ENCODE results near the gene PRKCH. TPM values are rescaled to one million over a fixed set of nuclear protein-coding genes. Genes with fewer than 3 reads are reported as not detected.

Gene PRKCH
- total RNA-seq, 1 experiment from 2014 or later: 12.4 TPM

DNA sequence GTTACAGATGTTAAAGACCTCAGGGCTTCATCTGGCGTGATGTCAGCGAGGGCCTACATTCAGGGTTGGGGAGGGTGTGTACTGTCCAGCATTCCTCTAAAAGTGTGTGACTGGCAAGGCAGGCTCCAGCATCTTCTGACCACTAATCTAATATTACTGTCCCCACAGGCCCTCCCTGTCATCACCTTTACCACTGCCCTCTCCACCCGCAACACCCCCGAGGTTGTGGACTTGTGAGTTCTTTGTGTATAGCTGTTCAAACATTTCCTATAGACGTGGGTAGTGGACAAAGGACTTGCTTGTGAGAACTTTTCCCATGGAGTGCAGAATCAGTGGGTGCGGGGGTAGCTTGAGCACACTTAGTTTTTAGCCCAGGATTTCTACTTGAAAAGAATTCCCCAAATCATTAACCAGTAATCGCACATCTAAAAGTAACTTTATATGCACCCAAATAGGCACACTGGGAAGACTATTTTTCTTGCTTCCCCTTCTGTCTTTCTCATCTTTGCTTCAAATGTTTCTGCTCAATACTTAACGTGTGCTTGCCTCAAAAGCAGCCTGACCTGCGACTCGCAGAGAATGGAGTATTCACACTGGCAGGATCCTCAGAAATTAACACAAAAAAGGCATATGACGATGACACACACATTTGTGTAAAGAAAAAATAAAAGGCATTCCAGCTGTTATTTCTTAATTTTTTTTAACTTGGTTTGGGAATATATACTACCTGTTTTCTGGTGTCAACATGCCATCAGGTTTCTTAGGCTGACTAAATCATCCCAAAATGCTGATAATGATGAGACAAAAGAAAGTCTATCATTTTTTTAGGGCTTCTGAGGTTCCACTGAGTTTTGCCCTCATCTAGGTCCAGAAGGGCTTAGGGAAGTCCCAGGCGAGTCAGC, 215.5 kb downstream of the PRKCH start:
- Mint-ChIP-seq H3K4me1 (ENCODE audit: insufficient read depth, unreplicated experiment) (peaks cover 36% of the 10 kb centered on the region), H3K27me3 (ENCODE audit: insufficient read depth, unreplicated experiment) (no peaks in the 10 kb centered on the region), H3K36me3 (ENCODE audit: insufficient read depth, unreplicated experiment) (no peaks in the 10 kb centered on the region), H3K27ac (ENCODE audit: low read depth, unreplicated experiment) (peak overlapping the region; percentile 88), H3K9me3 (ENCODE audit: unreplicated experiment) (no peaks in the 10 kb centered on the region), H3K4me3 (ENCODE audit: unreplicated experiment) (peak overlapping the region; percentile 10)
- POLR2A ChIA-PET: interaction anchor here (0.6 to 9.3 kb wide), 21 partner anchors 9 to 225 kb away, joined by 3 to 103 read pairs (median 6); partner anchors contain the start of genes HIF1A and SNAPC1
- CTCF ChIA-PET: interaction anchor here (0.6 to 1.3 kb wide), 4 partner anchors 9 to 667 kb away, joined by 3 to 5 read pairs (median 4); no protein-coding TSS in a partner anchor
- no TSS peak for BruUV-seq (replicated peaks)
- TF ChIP-seq, protein P1, sequence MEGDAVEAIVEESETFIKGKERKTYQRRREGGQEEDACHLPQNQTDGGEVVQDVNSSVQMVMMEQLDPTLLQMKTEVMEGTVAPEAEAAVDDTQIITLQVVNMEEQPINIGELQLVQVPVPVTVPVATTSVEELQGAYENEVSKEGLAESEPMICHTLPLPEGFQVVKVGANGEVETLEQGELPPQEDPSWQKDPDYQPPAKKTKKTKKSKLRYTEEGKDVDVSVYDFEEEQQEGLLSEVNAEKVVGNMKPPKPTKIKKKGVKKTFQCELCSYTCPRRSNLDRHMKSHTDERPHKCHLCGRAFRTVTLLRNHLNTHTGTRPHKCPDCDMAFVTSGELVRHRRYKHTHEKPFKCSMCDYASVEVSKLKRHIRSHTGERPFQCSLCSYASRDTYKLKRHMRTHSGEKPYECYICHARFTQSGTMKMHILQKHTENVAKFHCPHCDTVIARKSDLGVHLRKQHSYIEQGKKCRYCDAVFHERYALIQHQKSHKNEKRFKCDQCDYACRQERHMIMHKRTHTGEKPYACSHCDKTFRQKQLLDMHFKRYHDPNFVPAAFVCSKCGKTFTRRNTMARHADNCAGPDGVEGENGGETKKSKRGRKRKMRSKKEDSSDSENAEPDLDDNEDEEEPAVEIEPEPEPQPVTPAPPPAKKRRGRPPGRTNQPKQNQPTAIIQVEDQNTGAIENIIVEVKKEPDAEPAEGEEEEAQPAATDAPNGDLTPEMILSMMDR (IDR thresholded peaks at IDR 0.05; ENCODE audit: unreplicated experiment): no peak
- DNase-seq (ENCODE audit: unreplicated experiment): no peak
- intact Hi-C loops (cut with micrococcal nuclease): loop anchor here (1.0 kb wide), 1 partner anchor 26 kb away; no protein-coding TSS in a partner anchor

DNA sequence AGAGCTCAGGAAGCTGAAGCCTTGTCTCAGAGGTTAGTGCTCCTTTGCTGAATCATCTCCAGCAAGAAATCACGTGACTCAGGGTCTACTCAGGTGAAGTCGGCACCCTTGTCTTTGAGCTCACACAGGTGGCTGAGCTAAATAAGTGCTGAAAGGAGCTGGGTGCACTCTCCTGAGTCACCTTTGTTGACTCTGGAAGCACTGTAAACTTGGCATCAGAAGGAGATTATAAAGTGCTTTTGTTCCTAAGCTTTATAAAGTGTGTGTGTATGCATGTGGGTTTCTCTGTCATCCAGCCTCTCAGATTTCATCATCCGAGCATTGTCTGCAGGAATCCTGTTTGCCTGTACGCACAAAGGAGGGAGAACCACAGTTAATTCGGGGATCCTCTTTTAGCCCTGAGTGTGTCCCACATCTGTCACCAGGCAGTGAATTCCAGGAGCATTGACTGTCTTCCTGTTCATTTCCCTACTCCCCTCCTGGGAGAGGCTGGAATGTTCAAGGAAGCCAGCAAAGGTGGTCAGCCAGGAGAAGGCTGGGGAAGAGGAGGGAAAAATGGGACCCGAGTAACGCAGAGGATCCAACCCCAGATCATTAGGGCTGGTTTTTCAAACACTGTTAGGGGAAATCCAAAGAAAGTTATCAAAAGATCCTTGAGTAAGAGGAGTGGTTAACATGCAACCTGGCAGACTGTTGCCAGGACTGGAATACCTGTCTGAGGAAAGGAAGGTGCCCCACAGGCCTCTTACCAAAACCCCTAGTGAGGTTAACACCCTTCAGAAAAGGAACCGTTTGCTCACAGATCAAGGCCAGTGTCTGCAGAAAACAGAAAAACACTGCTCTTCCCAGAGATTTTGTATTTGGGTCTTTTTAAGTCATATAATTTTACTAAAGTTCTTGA, 216.4 kb downstream of the PRKCH start:
- Mint-ChIP-seq H3K4me3 (ENCODE audit: unreplicated experiment) (peak overlapping the region; percentile 10), H3K27ac (ENCODE audit: low read depth, unreplicated experiment) (peak overlapping the region; percentile 88)

DNA sequence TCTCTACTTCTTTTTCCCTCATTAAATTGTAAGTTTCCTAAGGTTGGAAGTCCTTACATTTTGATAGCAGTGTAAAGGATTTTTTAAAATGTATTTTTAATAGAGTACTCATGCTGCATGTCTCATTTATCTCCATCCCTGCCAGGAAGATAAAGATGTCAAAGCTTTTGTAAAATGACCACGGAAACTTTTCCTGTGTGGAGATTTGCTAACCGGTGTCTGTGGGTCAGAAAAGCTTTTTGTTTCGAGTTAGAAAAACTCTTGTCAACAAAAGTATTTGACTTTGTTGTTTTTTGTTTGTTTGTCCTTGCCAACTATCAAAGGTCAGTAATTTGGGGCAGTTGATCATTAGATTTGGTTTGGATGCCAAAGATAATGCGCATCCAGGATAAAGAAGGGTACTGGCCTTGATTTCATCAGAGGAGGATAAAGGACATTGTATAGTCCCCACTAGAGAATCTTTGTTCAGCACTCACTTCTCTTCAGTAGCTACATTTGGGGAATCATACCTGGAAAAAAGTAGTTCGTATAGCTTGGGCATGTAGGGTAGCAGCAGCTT, 217.2 kb downstream of the PRKCH start:
- POLR2A ChIA-PET: interaction anchor here (0.7 to 9.3 kb wide), 7 partner anchors 9 to 186 kb away, joined by 3 to 103 read pairs (median 10); no protein-coding TSS in a partner anchor
- CTCF ChIA-PET: interaction anchor here (0.6 to 1.6 kb wide), 3 partner anchors 28 to 172 kb away, joined by 3 to 5 read pairs (median 3); no protein-coding TSS in a partner anchor
- no peak for DNase-seq (ENCODE audit: unreplicated experiment)
- Mint-ChIP-seq H3K27ac (ENCODE audit: low read depth, unreplicated experiment) (no peak overlapping the region), H3K27me3 (ENCODE audit: insufficient read depth, unreplicated experiment) (no peaks in the 10 kb centered on the region), H3K4me1 (ENCODE audit: insufficient read depth, unreplicated experiment) (peaks cover 25% of the 10 kb centered on the region), H3K9me3 (ENCODE audit: unreplicated experiment) (no peaks in the 10 kb centered on the region), H3K36me3 (ENCODE audit: insufficient read depth, unreplicated experiment) (no peaks in the 10 kb centered on the region), H3K4me3 (ENCODE audit: unreplicated experiment) (no peak overlapping the region)
- intact Hi-C loops (cut with micrococcal nuclease): no loop called here
- TF ChIP-seq, protein P1 (IDR thresholded peaks at IDR 0.05; ENCODE audit: unreplicated experiment): no peak
- BruUV-seq (replicated peaks): no TSS peak

More for the DNA sequence above, 216.4 kb downstream of the PRKCH start:
- no TSS peak for BruUV-seq (replicated peaks)
- ChIA-PET POLR2A (interaction anchor here (0.6 to 9.3 kb wide), 24 partner anchors 8 to 224 kb away, joined by 3 to 103 read pairs (median 6); partner anchors contain the start of genes HIF1A and SNAPC1), CTCF (interaction anchor here (0.5 to 1.3 kb wide), 6 partner anchors 8 to 668 kb away, joined by 3 to 5 read pairs (median 4); partner anchors contain the start of gene HIF1A)
- intact Hi-C loops (cut with micrococcal nuclease): loop anchor here (1.0 kb wide), 1 partner anchor 25 kb away; no protein-coding TSS in a partner anchor
- Mint-ChIP-seq H3K9me3 (ENCODE audit: unreplicated experiment) (no peaks in the 10 kb centered on the region), H3K36me3 (ENCODE audit: insufficient read depth, unreplicated experiment) (no peaks in the 10 kb centered on the region), H3K4me1 (ENCODE audit: insufficient read depth, unreplicated experiment) (peaks cover 32% of the 10 kb centered on the region), H3K27me3 (ENCODE audit: insufficient read depth, unreplicated experiment) (no peaks in the 10 kb centered on the region)
- DNase-seq (ENCODE audit: unreplicated experiment): peak; percentile 97
- TF ChIP-seq, protein P1 (IDR thresholded peaks at IDR 0.05; ENCODE audit: unreplicated experiment): no peak

All from MCF 10A (cell line).